GM19043 (cell line): ENCODE results near the gene VENTX.

ENCODE experiments used
- ATAC-seq: cut with Tn5 transposase; IDR thresholded peaks from one replicate; pipeline ENCODE4 v1.9.1; 2021; ENCODE audit warnings: low read depth; ENCODE audit not compliant: unreplicated experiment

Gene VENTX

DNA sequence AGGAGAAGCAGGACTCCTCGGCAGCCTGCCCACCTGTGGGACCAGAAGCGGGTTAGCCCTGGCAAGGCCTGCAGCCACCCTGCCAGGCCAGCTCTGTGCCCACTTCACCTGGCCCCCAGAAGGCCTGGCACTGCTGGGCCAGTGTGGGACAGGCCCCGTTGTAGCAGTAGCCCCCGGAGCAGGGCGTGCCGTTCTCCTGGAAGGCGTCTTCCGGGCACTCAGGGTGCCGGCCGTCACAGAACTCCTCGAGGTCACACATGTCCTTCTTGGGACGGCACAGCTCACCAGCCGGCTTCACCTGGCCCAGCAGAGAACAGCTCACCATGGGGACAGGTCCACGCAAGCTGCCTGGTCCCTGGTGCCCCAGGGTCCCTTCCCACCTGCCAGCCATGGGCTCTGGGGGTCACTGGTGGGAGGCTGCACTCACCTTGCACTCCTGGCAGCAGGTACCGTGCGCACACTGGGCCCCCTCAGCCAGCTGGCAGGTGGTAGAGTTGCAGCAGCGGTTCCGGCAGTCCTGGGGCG is 33.2 kb downstream of the VENTX start:
- no peak for ATAC-seq

DNA sequence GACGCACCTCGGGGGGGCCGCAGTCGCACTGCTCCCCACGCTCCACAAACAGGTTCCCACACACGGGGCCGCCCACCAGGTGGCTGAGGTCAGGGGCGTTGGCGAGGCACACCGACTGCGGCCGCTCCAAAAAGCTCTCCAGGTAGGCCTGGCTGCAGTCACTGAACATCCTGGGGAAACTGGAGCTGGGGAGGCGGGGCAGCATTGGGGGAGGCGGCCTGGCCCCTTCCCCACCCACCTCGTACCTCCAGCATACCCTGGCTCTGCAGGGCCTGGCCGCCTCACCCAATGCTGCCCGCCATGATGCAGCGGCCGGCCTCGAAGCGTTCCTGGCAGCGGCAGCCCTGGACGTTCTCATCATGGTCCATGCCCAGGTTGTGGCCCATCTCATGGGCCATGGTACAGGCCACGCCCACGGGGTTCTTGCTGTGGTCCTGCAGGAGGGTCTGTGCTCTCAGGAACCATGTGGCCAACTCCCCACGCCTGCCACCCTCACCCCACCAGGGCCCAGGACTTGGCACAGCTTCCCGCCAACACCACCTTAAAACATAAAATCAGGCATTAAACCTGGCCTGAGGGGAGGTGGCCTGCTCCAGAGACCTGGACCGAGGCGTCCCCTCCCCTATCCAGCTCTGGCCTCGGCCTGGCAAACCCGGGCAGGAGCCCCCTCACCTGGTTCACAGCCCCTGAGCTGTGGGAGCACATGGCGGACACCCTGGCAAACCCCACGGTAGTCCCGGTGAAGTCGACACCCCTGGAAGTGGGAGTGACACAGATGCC is 34.1 kb downstream of the VENTX start:
- ATAC-seq = no peak

DNA sequence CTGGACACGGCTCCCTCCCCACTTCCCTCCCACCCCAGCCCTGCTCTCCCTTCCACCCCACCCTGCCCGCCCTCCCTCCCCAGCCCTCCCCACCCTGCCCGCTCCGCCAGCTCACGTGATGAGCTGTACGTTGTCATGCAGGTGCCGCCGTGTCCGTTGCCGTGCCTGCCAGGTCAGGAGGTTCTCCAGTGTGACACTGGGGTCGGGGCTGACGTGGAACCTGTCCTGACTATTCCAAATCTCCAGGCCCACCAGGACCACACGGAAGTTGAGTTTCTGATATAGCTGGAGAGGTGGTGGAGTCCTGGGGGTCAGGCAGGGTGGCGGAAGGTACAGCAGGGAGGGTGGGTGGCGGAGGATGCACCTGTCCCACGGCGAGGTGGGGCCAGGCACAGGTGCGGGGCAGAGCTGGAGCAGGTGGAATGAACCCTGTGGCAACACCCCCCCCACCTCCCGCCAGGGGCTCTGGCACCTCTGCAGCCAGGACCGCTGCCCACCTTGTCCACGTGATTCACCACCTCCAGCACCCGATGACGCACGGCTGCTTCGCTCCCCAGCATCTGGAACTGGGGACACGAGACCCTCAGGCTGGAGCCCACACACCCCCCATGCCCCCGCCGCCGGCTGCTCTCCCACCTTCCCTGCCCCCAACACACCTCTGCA is 34.8 kb downstream of the VENTX start:
- no peak for ATAC-seq

DNA sequence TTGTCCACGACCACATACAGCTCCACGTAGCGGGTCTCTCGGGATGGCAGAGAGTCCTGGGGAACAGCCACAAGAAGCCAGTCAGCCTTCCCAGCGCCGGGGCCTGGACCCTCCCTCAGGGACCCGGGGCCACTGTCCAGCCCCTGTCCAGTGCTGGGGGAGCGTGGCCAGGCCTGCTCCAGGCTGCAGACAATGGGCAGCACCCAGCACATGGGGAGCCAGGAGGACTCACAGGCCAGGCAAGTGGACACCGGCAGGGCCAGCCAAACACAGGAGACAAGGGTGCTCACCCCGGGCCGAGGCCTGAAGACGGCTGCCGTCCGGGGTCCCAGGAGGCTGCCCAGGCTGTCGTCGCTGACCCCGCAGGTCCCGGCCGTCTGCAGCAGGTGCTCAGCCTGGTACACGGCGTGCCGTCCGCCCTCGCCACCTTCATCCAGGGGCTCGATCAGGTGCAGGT is 35.3 kb downstream of the VENTX start:
- ATAC-seq = no peak

DNA sequence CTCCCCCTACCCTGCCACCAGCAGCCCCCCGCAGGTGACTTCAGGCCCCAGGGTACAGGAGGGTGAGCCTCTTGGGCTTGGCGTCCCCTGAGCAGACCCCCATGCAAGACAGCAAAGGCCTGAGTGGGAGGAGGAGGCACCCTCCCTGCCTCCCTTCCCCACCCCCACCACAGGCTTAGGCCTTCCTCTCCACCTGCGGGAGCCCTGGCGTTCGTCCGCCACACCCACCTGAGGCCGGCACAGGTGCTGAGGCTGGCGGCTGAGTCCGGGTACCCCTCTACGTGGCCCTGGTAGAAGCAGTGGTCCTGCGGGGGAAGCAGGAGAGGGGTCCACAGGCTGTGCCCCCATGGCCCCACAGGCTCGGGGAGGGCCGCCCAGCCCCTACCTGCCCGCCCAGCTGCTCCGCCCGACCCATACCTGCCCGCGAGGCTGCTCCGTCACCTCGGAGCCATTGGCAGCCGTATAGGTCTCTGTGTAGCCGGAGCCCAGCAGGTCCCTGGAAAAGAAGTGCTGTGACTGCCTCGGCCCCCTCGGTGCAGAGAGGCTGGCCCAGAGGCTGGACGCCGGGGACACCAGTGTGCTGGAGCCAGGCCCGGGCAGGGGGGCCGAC is 36.0 kb downstream of the VENTX start:
- no peak for ATAC-seq

DNA sequence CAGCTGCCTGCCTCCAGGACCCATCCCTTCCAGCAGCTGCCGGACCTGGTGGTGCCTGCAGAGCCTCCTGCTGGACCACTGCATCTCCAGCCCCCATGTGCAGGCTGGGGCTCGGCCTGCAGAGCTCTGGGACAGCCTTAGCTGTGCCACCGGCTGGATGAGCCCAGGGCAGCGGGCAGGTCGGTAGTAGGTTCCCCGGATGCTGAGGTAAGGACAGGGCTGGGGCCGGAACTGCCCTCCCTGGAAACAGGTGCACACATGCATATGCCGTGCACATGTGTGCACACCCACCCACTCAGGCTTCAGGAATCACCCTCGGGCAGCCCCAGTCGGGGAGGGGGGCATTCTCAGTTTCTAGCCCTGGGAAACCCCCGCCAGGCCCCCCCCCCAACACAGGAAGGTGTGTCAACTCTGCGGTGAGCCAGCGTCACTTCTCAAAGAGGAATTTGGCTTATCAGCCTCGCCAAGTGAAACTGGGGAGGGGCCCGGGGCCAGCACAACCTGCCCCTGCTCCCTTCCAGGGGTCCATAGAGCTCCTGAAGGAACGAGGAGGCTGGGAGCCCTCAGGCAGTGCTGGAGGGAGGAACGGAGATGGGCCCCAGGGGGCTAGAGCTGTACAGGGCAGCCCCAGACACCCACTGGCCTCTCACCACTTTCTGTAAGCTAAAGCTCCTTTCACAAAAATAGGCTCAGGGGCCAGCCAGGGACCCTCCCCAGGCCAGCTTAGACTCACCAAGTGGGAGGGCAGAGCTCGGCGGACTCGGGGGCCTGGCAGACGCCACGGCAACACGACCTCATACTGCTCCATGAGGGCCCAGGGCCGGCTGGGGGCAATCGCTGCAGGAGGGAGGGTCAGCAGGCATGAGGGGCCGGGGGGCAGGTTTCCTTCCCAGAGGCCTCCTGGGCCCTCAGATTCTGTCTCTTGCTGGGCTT is 37.4 kb downstream of the VENTX start:
- peak; percentile 48 for ATAC-seq

DNA sequence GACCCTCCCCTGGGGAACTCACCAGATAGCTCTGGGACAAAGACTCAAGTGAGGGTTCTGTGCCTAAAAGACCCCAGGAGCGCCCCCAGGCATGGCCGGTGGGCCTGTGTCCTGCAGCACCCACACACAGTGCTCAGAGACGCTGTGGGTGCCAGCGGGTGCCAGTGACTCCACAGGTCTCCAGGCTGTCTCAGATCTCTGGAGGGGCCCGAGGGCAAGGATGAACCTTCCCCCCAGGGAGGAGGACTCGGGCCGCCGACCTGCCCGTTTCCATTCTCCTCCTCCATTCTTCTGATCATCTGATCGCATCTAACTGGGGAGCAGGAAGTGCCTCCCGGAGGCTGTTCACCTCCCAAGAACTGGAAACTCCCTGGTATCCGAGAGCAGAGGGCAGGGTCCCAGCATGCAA is 38.0 kb downstream of the VENTX start:
- no peak for ATAC-seq

DNA sequence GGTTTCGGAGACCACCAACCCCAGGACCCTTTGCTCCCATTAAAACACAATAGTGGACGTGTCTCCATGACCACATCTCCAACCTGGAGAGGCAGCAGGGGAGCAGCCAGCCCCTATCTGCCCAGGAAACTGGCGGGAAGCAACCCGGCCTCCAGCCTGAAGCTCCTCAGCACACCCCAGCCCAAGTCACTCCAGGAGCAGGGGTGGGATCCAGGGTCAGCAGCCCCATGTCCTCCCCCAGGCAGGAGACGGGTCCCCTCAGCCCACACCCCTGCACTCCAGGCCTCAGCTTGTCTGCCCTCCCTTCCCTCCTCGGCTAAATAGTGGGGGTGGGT is 38.4 kb downstream of the VENTX start:
- ATAC-seq = no peak

DNA sequence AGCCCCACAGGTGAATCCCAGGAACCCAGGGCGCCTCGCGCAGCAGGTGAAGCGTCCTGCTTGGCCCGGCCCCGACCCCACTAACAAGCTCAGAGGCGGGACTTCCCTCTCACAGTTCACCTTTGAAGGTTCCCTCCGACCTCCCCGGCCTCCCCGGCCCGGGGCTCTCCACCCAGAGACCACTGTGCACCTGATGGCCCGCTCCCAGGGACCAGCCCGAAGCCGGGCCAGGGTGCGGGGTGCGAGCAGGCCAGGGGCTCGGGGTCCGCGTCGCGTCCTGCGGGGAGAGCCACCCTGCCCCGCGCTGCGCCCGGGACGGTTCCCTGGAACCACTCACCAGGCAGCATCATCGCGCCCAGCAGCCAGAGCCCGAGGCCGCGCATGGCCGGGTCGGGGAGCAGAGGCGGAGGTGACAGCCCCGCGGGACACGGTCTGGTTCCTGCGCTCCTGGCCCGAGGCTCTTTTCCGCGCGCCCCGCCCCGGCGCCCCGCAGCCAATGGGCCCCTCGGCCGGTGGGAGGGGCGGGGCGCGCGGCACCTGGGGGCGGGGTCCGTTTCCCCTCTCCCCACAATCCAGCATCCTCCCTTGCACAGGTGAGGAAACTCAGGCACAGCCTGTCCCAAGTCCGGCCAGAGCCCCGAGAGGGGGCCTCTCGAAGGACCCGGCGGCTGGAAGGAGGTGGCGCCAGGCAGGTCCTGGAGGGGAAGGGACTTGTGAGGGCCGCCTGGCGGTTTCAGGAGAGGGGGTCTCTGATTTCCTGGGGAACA is 39.0 kb downstream of the VENTX start, which contains the start of gene ADAM8:
Gene ADAM8 (minus strand): TSS at position 434 of the 767 bp plus-strand sequence. CDS start 51 bp downstream, at position 383.
- ATAC-seq = peak; percentile 43

DNA sequence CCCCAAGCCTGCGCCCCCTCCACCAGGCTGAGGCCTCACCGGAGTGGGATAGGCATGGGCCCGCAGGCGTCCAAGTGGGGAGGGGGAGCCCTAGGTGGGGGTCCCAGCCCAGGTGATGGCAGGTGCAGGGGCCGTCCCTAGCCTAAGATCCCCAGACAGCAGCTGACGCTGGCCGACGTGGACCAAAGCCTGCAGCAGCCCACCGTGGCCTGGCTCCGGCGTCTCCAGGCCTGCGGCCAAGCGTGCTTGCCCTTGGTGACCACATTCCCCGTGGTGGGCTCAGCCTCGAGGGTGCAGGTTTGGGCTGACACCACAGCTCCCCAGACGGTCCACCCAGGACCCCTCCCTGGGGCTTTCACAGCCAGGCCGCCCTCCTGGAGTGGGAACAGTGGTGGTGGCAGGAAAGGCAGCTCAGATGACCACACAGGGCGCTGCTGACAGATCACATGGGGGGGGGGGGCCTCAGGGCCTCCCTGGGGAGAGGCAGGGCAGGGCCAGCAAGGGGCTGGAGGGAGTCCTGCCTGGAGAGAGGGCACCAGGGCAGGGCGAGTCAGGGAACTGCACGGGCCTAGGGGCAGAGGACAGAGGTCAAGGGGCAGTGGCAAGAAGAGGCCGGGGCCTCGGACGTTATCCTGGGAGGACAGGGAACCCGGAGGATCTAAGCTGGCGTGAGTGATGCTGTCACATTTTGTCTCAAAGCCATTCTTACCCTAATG is 39.8 kb downstream of the VENTX start:
- no peak for ATAC-seq

DNA sequence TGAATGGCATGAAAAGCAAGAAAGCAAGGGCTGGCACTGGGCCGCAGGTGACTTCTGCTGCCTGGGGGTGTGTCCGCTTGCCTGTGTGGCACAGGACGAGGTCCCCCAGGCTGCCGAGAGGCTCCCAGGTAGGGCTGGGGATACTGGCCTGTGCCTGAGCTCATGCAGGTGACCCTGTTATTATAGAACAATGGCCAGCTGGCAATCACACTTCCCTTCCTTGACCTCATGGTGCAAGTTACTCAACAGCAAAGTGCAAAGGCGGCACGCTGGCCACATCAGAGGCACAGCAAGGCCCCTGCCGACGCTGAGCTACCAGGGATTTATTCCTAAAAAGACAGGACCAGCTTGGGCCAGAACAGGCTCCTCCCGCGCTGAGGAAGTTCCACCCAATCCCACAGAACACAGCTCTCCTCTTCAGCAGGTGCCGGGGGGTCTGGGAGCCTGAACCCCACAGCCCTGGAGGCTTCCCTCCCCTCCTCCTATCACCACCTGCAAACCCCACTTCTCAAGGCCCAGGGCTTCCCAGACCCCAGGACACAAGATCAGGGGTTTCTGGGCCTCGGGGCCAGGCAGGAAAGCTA is 40.4 kb downstream of the VENTX start:
- ATAC-seq = no peak

DNA sequence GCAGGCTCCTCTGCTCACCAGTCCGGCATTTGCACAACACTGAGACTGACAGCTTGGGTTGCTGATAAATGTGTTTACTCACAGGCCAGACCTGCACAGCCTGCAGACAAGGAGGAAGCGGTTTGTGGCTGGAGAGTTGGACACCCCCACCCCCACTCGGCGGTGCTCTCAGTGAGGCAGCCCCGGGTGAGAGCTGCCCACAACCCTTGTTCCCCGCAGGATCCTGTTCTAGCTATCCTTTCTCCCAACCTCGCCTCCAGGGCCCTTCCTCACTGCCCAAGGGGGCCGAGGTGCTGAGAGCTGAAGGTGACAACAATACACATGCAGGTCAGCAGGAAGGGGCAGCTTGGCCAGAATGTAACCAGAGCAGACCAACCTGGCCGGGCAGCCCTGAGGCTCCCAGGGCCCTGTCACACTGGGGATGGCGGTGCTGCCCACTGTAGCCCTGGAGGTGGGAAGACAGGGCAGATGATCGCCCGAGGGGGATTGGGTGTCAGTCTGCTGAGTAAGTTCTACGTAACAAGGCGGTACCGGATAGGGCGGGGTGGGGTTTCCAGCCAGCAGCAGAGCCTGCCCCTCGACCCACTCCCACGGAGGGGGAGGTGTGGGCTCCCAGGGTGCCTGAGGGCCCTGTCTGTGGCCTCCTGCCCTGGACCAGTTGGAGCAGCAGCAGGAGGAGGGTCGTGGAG is 41.1 kb downstream of the VENTX start:
- peak; percentile 52 for ATAC-seq

DNA sequence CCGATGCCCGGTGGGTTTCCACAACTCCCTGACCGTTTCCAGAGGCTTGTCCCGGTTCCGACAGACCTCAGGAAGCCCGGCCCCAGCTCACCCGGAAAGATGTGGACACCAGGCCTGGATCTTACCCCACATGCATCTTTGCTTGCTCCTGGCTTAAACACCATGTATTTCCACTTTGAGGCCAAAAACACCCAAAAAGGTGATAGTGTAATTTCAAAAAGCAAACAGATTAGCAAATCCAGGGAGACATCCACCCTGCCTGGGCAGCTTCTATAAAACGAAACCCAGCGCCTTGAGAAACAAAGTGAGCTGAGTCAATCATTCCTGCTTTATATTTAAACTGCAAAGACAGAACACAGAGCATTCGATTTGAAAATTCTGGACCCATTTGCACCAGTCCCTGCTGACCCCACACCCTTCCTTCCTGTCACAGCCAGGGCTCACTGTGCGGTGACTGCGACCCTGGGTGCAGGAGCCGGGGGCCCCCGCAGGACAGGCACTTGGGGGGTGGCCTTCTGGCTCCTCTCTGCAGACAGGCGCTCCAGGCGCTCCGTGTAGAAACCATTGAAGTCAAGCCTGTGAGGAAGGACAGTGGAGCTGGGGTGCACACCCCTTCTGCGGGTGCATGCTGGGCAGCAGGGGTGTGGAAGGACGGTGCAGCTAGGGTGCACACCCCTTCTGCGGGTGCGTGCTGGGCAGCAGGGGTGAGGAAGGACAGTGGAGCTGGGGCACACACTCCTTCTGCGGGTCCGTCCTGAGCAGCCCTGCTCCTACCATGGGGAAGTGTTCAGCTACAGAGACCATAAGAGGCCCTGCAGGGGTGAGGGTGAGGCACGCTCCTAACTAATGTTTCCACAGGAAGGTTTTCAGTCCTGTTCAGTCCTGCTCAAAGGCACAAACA is 41.9 kb downstream of the VENTX start:
- no peak for ATAC-seq

DNA sequence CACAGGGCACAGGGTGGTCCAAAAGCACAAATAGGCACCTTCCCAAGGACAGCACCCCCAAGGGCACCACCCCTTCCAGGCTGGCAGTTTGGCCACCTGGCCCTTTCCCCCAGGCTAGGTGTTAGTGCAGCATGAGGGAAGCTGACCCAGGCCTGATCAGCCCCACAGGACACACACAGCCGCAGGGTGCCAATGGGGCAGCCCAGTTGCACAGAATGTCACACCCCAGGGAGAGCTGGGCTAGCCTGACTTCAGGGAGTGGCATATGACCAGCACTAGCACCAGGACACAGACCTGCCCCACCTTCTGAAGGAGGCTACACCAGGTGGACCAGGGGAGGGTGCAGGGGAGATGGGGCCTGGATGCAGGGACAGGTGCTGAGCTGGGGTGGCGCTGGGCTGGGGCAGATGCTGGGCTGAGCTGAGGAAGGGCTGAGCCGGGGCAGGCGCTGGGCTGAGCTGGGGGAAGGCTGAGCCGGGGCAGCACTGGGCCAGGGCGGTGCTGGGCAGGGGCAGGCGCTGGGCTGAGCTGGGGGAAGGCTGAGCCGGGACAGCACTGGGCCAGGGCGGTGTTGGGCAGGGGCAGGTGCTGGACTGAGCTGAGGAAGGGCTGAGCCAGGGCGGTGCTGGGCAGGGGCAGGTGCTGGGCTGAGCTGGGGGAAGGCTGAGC is 42.9 kb downstream of the VENTX start:
- ATAC-seq = no peak

DNA sequence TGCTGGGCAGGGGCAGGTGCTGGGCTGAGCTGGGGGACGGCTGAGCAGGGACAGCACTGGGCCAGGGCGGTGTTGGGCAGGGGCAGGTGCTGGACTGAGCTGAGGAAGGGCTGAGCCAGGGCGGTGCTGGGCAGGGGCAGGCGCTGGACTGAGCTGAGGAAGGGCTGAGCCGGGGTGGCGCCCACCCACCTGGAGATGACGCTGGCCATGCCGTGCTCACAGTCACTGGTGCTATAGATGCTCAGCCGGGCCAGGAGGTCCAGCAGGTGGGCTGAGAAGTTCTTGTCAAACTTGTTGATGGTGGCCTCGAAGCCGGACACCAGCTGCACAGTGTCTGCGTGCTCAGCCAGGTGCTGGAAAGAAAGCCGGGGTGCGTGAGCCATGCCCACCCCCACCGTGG is 43.4 kb downstream of the VENTX start:
- ATAC-seq = no peak

DNA sequence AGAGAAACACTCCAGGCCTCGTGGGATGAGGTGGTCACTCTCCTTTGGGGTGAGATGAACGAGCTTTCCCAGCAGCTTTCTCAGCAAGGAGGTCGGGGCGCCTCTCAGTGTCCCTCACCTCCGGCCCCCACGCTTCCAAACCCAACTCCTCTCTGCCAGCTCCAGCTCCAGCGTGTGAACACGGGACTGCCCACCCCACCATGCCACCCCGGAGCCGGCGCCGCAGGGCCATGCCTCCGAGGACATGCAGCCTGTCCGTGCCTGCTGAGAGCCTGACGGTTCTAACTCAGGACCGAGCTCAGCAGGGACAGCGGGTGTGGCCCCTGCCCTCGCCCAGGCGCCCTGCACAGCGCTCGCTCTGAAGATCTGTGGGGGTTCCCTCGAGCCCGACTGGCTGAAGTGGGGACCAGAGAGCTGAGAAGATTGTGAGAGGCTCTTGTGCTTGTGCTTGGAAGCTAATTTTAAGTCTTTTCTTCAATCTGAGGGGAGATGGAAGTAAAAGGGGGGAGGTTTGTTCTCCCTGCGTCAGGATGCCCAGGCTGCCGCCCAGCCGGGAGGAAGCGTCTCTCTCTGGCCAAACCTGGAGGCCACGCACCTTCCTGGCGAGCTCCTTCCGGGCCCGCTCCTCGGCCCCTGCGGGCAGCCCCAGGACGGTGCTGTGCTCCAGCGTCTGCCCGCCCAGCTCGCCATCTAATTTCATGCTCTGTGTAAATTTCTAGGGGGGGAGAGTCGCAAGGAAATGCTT is 44.1 kb downstream of the VENTX start:
- ATAC-seq = no peak
